Esophagus muscularis mucosa (tissue), 4 donors: Measurements from ENCODE around the gene TP53I11. TPM values are rescaled to one million over a fixed set of nuclear protein-coding genes. Genes with fewer than 3 reads are reported as not detected.

Experiments
- DNase-seq: peaks from one replicate; pipeline ENCODE4 v3.0.0-alpha.2; 2017; ENCODE audit errors: extremely low spot score
- H3K27ac ChIP-seq, 4 donors: fragments of 200-600 bp; sonication (generic); replicated peaks in 1 of 4; 1 replicate in 3 of 4; 2 replicates in 1 of 4; pipeline ENCODE4 v1.5.1; 2016 to 2019; ENCODE audit warnings: mild to moderate bottlenecking in 1 of 4
- H3K27me3 ChIP-seq, 4 donors: fragments of 200-600 bp; sonication (generic); one replicate each; pipeline versions ENCODE4 v1.5.1 to v1.6.0; 2016 to 2019
- H3K36me3 ChIP-seq, 4 donors: fragments of 200-600 bp; sonication (generic); one replicate each; pipeline ENCODE4 v1.5.1; 2016 to 2019
- H3K4me1 ChIP-seq, 4 donors: fragments of 200-600 bp; sonication (generic); one replicate each; pipeline ENCODE4 v1.5.1; 2016 to 2019
- H3K4me3 ChIP-seq, 4 donors: fragments of 200-600 bp; sonication (generic); 1 replicate in 2 of 4; 2 replicates in 2 of 4; pipeline ENCODE4 v1.5.1; 2016 to 2019; ENCODE audit warnings: mild to moderate bottlenecking in 4 of 4, moderate library complexity in 1 of 4
- H3K9me3 ChIP-seq, 4 donors: fragments of 200-600 bp; sonication (generic); 1 replicate in 3 of 4; 2 replicates in 1 of 4; pipeline ENCODE4 v1.5.1; 2016 to 2019
- CTCF ChIP-seq, 3 experiments: fragments of 200-600 bp in 2 of 3; fragments of 450-650 bp in 1 of 3; sonication (generic) in 2 of 3; IDR thresholded peaks; one replicate each; pipeline ENCODE4 v1.5.1; 2017 to 2019; ENCODE audit warnings: antibody characterized with exemption in 3 of 3, mild to moderate bottlenecking in 2 of 3, moderate library complexity in 1 of 3
- EP300 ChIP-seq: sonication (generic); formaldehyde crosslinking; IDR thresholded peaks from one replicate; pipeline ENCODE4 v1.6.1; 2017; ENCODE audit warnings: antibody characterized with exemption
- POLR2A ChIP-seq: fragments of 450-650 bp; IDR thresholded peaks from one replicate; pipeline ENCODE4 v1.6.1; 2017; ENCODE audit warnings: antibody characterized with exemption, moderate library complexity, mild to moderate bottlenecking, low read depth
- POLR2AphosphoS5 ChIP-seq, 2 donors: sonication (generic); formaldehyde crosslinking; IDR thresholded peaks; one replicate each; pipeline ENCODE4 v1.6.1; 2017; ENCODE audit warnings: antibody characterized with exemption in 2 of 2
- WGBS: methylation state at CpG from one replicate; pipeline ENCODE4 v1.1.5; 2018; 5-methylcytosine and 5-hydroxymethylcytosine counted together
- intact Hi-C: fragments of 100-400 bp; cut with DNase I; formaldehyde crosslinking; loops from one replicate; pipeline ENCODE4 v1.15.1; 2023
- total RNA-seq, 4 donors: library from RNA; depleted of rRNA; stranded (reverse); fragments of >200 nt; gene quantifications; one replicate each; pipeline versions ENCODE4 v1.1.0 to v1.2.1, GENCODE V29; 2016

The TP53I11 gene
- total RNA-seq, 4 donors from 2014 or later, result 51.1 to 76.1 (median 59.2) TPM

GRCh38 chr11:44926036-44926435 lies 24.6 kb downstream of the TP53I11 start:
- Histone ChIP-seq H3K4me1 (peaks cover 8 to 26% (median 19%) of the 10 kb centered on the region in 4 donors), H3K36me3 (peaks cover 5 to 63% (median 55%) of the 10 kb centered on the region in 4 donors), H3K27me3 (no peaks in the 10 kb centered on the region), H3K4me3 (no peak overlapping the region), H3K9me3 (no peaks in the 10 kb centered on the region), H3K27ac (no peak overlapping the region)
- WGBS, result 70% methylated on average over 7 of the region's 8 CpGs
- DNase-seq, result no peak
- intact Hi-C loops, result no loop called here
- TF ChIP-seq CTCF (IDR thresholded peaks at IDR 0.05) (no peak), POLR2A (no peak), POLR2AphosphoS5 (IDR thresholded peaks at IDR 0.05) (no peak), EP300 (no peak)

GRCh38 chr11:44923806-44924205 lies 26.9 kb downstream of the TP53I11 start:
- H3K36me3 ChIP-seq, result peaks cover 15 to 69% (median 56%) of the 10 kb centered on the region in 4 donors
- peaks cover 8 to 26% (median 19%) of the 10 kb centered on the region in 4 donors for H3K4me1 ChIP-seq
- H3K4me3 ChIP-seq, result no peak overlapping the region
- TF ChIP-seq POLR2A (no peak), POLR2AphosphoS5 (IDR thresholded peaks at IDR 0.05) (no peak), EP300 (no peak), CTCF (IDR thresholded peaks at IDR 0.05) (no peak)
- intact Hi-C loops, result no loop called here
- WGBS, result 77% methylated on average over 3 of the region's 3 CpGs
- no peaks in the 10 kb centered on the region for H3K27me3 ChIP-seq
- no peaks in the 10 kb centered on the region for H3K9me3 ChIP-seq
- no peak for DNase-seq
- no peak overlapping the region for H3K27ac ChIP-seq

GRCh38 chr11:44923115-44923514 lies 27.6 kb downstream of the TP53I11 start:
- H3K27me3 ChIP-seq, result no peaks in the 10 kb centered on the region
- intact Hi-C loops, result no loop called here
- peaks cover 15 to 72% (median 56%) of the 10 kb centered on the region in 4 donors for H3K36me3 ChIP-seq
- TF ChIP-seq CTCF (IDR thresholded peaks at IDR 0.05), result no peak
- no peak for TF ChIP-seq POLR2AphosphoS5 (IDR thresholded peaks at IDR 0.05)
- no peak for TF ChIP-seq EP300
- no peak for TF ChIP-seq POLR2A
- H3K4me3 ChIP-seq, result no peak overlapping the region
- WGBS, result 82% methylated on average over 7 of the region's 7 CpGs
- peaks cover 8 to 26% (median 19%) of the 10 kb centered on the region in 4 donors for H3K4me1 ChIP-seq
- no peak overlapping the region for H3K27ac ChIP-seq
- DNase-seq, result no peak
- H3K9me3 ChIP-seq, result no peaks in the 10 kb centered on the region

GRCh38 chr11:44920451-44920850 lies 30.2 kb downstream of the TP53I11 start:
- no peak for DNase-seq
- intact Hi-C loops, result no loop called here
- H3K36me3 ChIP-seq, result peaks cover 15 to 72% (median 64%) of the 10 kb centered on the region in 4 donors
- TF ChIP-seq EP300, result no peak
- TF ChIP-seq POLR2A, result no peak
- no peak for TF ChIP-seq POLR2AphosphoS5 (IDR thresholded peaks at IDR 0.05)
- TF ChIP-seq CTCF (IDR thresholded peaks at IDR 0.05), result no peak
- WGBS, result 80% methylated on average over 7 of the region's 7 CpGs
- H3K4me3 ChIP-seq, result no peak overlapping the region
- H3K27ac ChIP-seq, result no peak overlapping the region
- H3K9me3 ChIP-seq, result no peaks in the 10 kb centered on the region
- H3K4me1 ChIP-seq, result peaks cover 9 to 18% (median 14%) of the 10 kb centered on the region in 4 donors
- H3K27me3 ChIP-seq, result no peaks in the 10 kb centered on the region

- H3K4me3 ChIP-seq, result no peak overlapping the region
- no peak overlapping the region for H3K27ac ChIP-seq
- WGBS, result 88% methylated on average over 4 of the region's 4 CpGs
- H3K4me1 ChIP-seq, result peaks cover 9 to 12% (median 10%) of the 10 kb centered on the region in 4 donors
- intact Hi-C loops, result no loop called here
- H3K36me3 ChIP-seq, result peaks cover 10 to 71% (median 64%) of the 10 kb centered on the region in 4 donors
- H3K27me3 ChIP-seq, result no peaks in the 10 kb centered on the region
- H3K9me3 ChIP-seq, result no peaks in the 10 kb centered on the region
- TF ChIP-seq CTCF (IDR thresholded peaks at IDR 0.05) (no peak), POLR2A (no peak), POLR2AphosphoS5 (IDR thresholded peaks at IDR 0.05) (no peak), EP300 (no peak)
- no peak for DNase-seq
Measured at GRCh38 chr11:44917741-44918140, 32.9 kb downstream of the TP53I11 start.
